Liver (tissue), 3 donors: ENCODE data around the gene RARRES2.
A peak's percentile ranks its signal among the peaks of the same experiment; 100 is the strongest.

Source experiments
- CTCF ChIP-seq: fragments of 150-350 bp; IDR thresholded peaks from 2 replicates; pipeline ENCODE4 v1.5.1; 2017; ENCODE audit warnings: improper control_type of control experiment, low read depth, low read length; ENCODE audit not compliant: missing input control
- GABPA ChIP-seq, 2 donors: IDR thresholded peaks in 1 of 2; conservative IDR thresholded peaks in 1 of 2; 2 replicates each; pipeline ENCODE4 v1.6.1; 2016; ENCODE audit warnings: antibody characterized with exemption in 2 of 2, mild to moderate bottlenecking in 1 of 2, moderate library complexity in 1 of 2
- JUND ChIP-seq, 2 donors: IDR thresholded peaks; 2 replicates each; pipeline ENCODE4 v1.6.1; 2016; ENCODE audit warnings: antibody characterized with exemption in 2 of 2
- MAX ChIP-seq: IDR thresholded peaks from 2 replicates; pipeline ENCODE4 v1.6.1; 2016; ENCODE audit warnings: antibody characterized with exemption
- RAD21 ChIP-seq, 2 donors: IDR thresholded peaks; 2 replicates each; pipeline ENCODE4 v1.6.1; 2016; ENCODE audit warnings: antibody characterized with exemption in 2 of 2, mild to moderate bottlenecking in 2 of 2
- REST ChIP-seq: IDR thresholded peaks from 2 replicates; pipeline ENCODE4 v1.6.1; 2016; ENCODE audit warnings: antibody characterized with exemption, mild to moderate bottlenecking
- RXRA ChIP-seq, 2 donors: IDR thresholded peaks; 2 replicates each; pipeline ENCODE4 v1.6.1; 2017 to 2018; ENCODE audit warnings: antibody characterized with exemption in 2 of 2, mild to moderate bottlenecking in 1 of 2
- SP1 ChIP-seq: IDR thresholded peaks from 2 replicates; pipeline ENCODE4 v1.6.1; 2018; ENCODE audit warnings: antibody characterized with exemption, mild to moderate bottlenecking
- TAF1 ChIP-seq: conservative IDR thresholded peaks from 2 replicates; pipeline ENCODE4 v1.6.1; 2016; ENCODE audit warnings: antibody characterized with exemption, mild to moderate bottlenecking
- YY1 ChIP-seq: IDR thresholded peaks from 2 replicates; pipeline ENCODE4 v1.6.1; 2016; ENCODE audit warnings: antibody characterized with exemption, mild to moderate bottlenecking
- ZBTB33 ChIP-seq: IDR thresholded peaks from 2 replicates; pipeline ENCODE4 v1.6.1; 2016; ENCODE audit warnings: antibody characterized with exemption
- donor health status: healthy.
- donor health status: healthy.

- TF ChIP-seq CTCF, result no peak
- peak; percentile 67 for TF ChIP-seq REST
- TF ChIP-seq YY1, result peak; percentile 60
- peak; percentile 66 for TF ChIP-seq SP1
- peak; percentile 50 for TF ChIP-seq MAX
- TF ChIP-seq RAD21 (IDR thresholded peaks at IDR 0.05), result peak; percentile 27 to 43
- peak in 1 of 2 donors; percentile 77 for TF ChIP-seq GABPA (IDR thresholded peaks at IDR 0.05 in 1 of 2, conservative IDR thresholded peaks at IDR 0.05 in 1 of 2)
- TF ChIP-seq TAF1, result peak; percentile 69
- TF ChIP-seq RXRA (IDR thresholded peaks at IDR 0.05), result peak; percentile 57 to 61
- no peak for TF ChIP-seq JUND (IDR thresholded peaks at IDR 0.05)
- TF ChIP-seq ZBTB33, result no peak
Measured at GRCh38 chr7:150324373-150324961, 17.0 kb downstream of the RARRES2 start.
